Endodermal cell (in vitro differentiated cells): ENCODE measurements around the gene TCEAL4. TPM values are rescaled to one million over a fixed set of nuclear protein-coding genes. Genes with fewer than 3 reads are reported as not detected.

Experiments used
- DNase-seq: peaks from one replicate; pipeline ENCODE4 v3.0.0-alpha.2; 2017
- H3K27ac ChIP-seq: 2 replicates; pipeline ENCODE4 v1.5.1; 2013; ENCODE audit warnings: mild to moderate bottlenecking, low read depth, low read length, moderate library complexity
- H3K27me3 ChIP-seq: 2 replicates; pipeline ENCODE4 v1.6.1; 2013; ENCODE audit warnings: mild to moderate bottlenecking, low read length, moderate library complexity; ENCODE audit not compliant: insufficient read depth, control insufficient read depth, poor library complexity, severe bottlenecking
- H3K36me3 ChIP-seq: 2 replicates; pipeline ENCODE4 v1.7.0; 2013; ENCODE audit warnings: mild to moderate bottlenecking, low read length, moderate library complexity; ENCODE audit not compliant: control insufficient read depth, insufficient read depth
- H3K4me1 ChIP-seq: one replicate; pipeline ENCODE4 v1.7.0; 2013; ENCODE audit warnings: low read length; ENCODE audit not compliant: control insufficient read depth, insufficient read depth
- H3K4me3 ChIP-seq: 2 replicates; pipeline ENCODE4 v1.5.1; 2013; ENCODE audit warnings: mild to moderate bottlenecking, low read length, moderate library complexity
- H3K9ac ChIP-seq: 2 replicates; pipeline ENCODE4 v1.6.1; 2013; ENCODE audit warnings: mild to moderate bottlenecking, low read length, moderate library complexity; ENCODE audit not compliant: poor library complexity, severe bottlenecking; ENCODE audit errors: extremely low read depth
- H3K9me3 ChIP-seq: 2 replicates; pipeline ENCODE4 v1.6.1; 2013; ENCODE audit warnings: mild to moderate bottlenecking, low read length, moderate library complexity; ENCODE audit not compliant: control insufficient read depth
- H3K27ac Mint-ChIP-seq: 2 replicates; pipeline ENCODE4 v1.8.0; 2020; ENCODE audit warnings: mixed read lengths
- H3K27me3 Mint-ChIP-seq: 2 replicates; pipeline ENCODE4 v1.8.0; 2021; ENCODE audit warnings: mild to moderate bottlenecking, mixed read lengths; ENCODE audit not compliant: insufficient read depth
- H3K36me3 Mint-ChIP-seq: 2 replicates; pipeline ENCODE4 v1.8.0; 2020; ENCODE audit warnings: low read depth, mixed read lengths
- H3K4me1 Mint-ChIP-seq: 2 replicates; pipeline ENCODE4 v1.8.0; 2020; ENCODE audit warnings: mixed read lengths
- H3K4me3 Mint-ChIP-seq: 2 replicates; pipeline ENCODE4 v1.8.0; 2020; ENCODE audit warnings: mild to moderate bottlenecking, moderate library complexity, mixed read lengths
- H3K9me3 Mint-ChIP-seq: 2 replicates; pipeline ENCODE4 v1.8.0; 2020; ENCODE audit warnings: mild to moderate bottlenecking, mixed read lengths
- WGBS, 2 experiments: methylation state at CpG; one replicate each; pipeline versions ENCODE4 v1.1.5 to v1.1.7; 2013; ENCODE audit warnings: missing lambda C conversion rate in 2 of 2, mixed read lengths in 1 of 2; ENCODE audit not compliant: insufficient coverage in 1 of 2, insufficient read length in 1 of 2; 5-methylcytosine and 5-hydroxymethylcytosine counted together
- total RNA-seq, 2 donors: library from RNA; stranded (reverse); fragmentation: NEBNext Ultra II Directional in 1 of 2; extraction: Animal tissue kit (Norgen Biotek cat#: 25700) in 1 of 2; gene quantifications; 2 replicates in 1 of 2; 3 replicates in 1 of 2; pipeline ENCODE4 v1.2.1, GENCODE V29; 2021
- TF ChIP-seq, protein P1 (sequence below): fragments of 200-600 bp; sonication (generic); conservative IDR thresholded peaks from 2 replicates; pipeline ENCODE4 v1.5.0; 2021; ENCODE audit warnings: antibody characterized with exemption, mild to moderate bottlenecking

TCEAL4 gene
- total RNA-seq, 2 donors from 2014 or later: 72.7 to 88.8 TPM

DNA sequence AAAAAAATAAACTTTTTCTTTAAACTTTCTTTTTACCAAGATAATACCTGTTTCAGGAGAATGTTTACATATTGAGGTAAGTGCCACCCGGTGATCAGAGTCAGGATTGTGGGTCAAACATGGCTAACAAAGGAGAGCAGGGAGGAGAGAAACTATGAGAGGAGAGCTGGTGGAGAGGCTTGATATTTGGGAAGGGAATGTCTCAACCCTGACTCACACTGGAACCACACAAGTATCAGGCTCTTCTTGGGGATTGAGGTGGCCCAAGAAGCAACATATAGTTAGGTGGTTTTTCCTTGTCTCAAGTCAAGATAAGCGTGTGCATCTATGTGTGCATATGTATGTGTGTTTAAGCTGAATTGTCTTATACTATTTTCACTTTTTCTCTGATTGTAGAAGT, 50.1 kb downstream of the TCEAL4 start:
- H3K4me1 ChIP-seq: no peaks in the 10 kb centered on the region

More for the DNA sequence above, 50.1 kb downstream of the TCEAL4 start:
- Mint-ChIP-seq H3K27me3 (peaks cover 2% of the 10 kb centered on the region), H3K36me3 (no peaks in the 10 kb centered on the region), H3K4me1 (peaks cover 2% of the 10 kb centered on the region), H3K27ac (no peak overlapping the region), H3K9me3 (no peaks in the 10 kb centered on the region), H3K4me3 (no peak overlapping the region)
- Histone ChIP-seq H3K36me3 (no peaks in the 10 kb centered on the region), H3K27ac (no peak overlapping the region), H3K9me3 (no peaks in the 10 kb centered on the region), H3K27me3 (no peaks in the 10 kb centered on the region), H3K9ac (no peak overlapping the region), H3K4me3 (no peak overlapping the region)
- WGBS, 2 experiments: 31% methylated on average over 1 of the region's 2 CpGs; no CpG with 5 or more reads in 1 of the 2 experiments
- TF ChIP-seq, protein P1, sequence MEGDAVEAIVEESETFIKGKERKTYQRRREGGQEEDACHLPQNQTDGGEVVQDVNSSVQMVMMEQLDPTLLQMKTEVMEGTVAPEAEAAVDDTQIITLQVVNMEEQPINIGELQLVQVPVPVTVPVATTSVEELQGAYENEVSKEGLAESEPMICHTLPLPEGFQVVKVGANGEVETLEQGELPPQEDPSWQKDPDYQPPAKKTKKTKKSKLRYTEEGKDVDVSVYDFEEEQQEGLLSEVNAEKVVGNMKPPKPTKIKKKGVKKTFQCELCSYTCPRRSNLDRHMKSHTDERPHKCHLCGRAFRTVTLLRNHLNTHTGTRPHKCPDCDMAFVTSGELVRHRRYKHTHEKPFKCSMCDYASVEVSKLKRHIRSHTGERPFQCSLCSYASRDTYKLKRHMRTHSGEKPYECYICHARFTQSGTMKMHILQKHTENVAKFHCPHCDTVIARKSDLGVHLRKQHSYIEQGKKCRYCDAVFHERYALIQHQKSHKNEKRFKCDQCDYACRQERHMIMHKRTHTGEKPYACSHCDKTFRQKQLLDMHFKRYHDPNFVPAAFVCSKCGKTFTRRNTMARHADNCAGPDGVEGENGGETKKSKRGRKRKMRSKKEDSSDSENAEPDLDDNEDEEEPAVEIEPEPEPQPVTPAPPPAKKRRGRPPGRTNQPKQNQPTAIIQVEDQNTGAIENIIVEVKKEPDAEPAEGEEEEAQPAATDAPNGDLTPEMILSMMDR: no peak
- no peak for DNase-seq

Other genes with a start within 250 kb of the TCEAL4 start
- gene TCEAL9, start 229.0 kb upstream of the TCEAL4 start, total RNA-seq: 100 to 1,000 TPM in 1 of 2 donors, 10 to 100 TPM in 1; 97.6 to 125 TPM
- gene BEX3, start 209.0 kb upstream of the TCEAL4 start, total RNA-seq: 100 to 1,000 TPM; 595 to 651 TPM
- under 1 TPM; 0.51 to 0.66 TPM for gene RAB40A, start 66.0 kb upstream of the TCEAL4 start, total RNA-seq
- gene TCEAL3, start 22.4 kb downstream of the TCEAL4 start, total RNA-seq: 10 to 100 TPM in 1 of 2 donors, 1 to 10 TPM in 1; 9.2 to 11.0 TPM
- gene TCEAL1, start 43.5 kb downstream of the TCEAL4 start, total RNA-seq: 1 to 10 TPM; 4.5 to 4.8 TPM
- 100 to 1,000 TPM; 400 to 509 TPM for gene MORF4L2, start 101.2 kb downstream of the TCEAL4 start, total RNA-seq
- gene TMEM31, start 125.4 kb downstream of the TCEAL4 start, total RNA-seq: under 1 TPM in 1 of 2 donors, not detected in 1; 1.00 TPM
- 10 to 100 TPM in 1 of 2 donors, 1 to 10 TPM in 1; 5.1 to 16.0 TPM for gene PLP1, start 191.3 kb downstream of the TCEAL4 start, total RNA-seq
- gene RAB9B, start 246.7 kb downstream of the TCEAL4 start, total RNA-seq: under 1 TPM; 0.42 to 0.64 TPM